ENCODE data around the gene ZNF846.

Gene ZNF846

GRCh38 chr19:9768175-9769112 is at the start of gene ZNF846:
ZNF846 (minus strand) TSS chr19:9768738; CDS start chr19:9764950, 3,788 bp downstream.
- peak within 1 kb of the TSS; percentile 82 to 94 for H3K9ac ChIP-seq (ENCODE audit: low read length in 2 of 2)
- no peaks in the 10 kb centered on the region for H3K9me3 ChIP-seq (ENCODE audit: control insufficient read depth in 2 of 2, low read length in 2 of 2)
- H3K4me1 ChIP-seq (ENCODE audit: control insufficient read depth, insufficient read depth, low read length): peaks cover 13% of the 10 kb centered on the region
- peak within 1 kb of the TSS; percentile 83 to 95 for H3K4me3 ChIP-seq (ENCODE audit: low read length in 2 of 2)
- peak within 1 kb of the TSS; percentile 95 for H3K27ac ChIP-seq (ENCODE audit: low read length)
- no peaks in the 10 kb centered on the region for H3K27me3 ChIP-seq (ENCODE audit: control insufficient read depth in 1 of 2, insufficient read depth in 2 of 2, low read length in 2 of 2)
- H3K36me3 ChIP-seq (ENCODE audit: control insufficient read depth in 2 of 2, insufficient read depth in 2 of 2, low read length in 2 of 2): peaks cover 0 to 4% of the 10 kb centered on the region in 2 donors

- Histone ChIP-seq H3K9ac (ENCODE audit: low read length in 2 of 2) (peak overlapping the region; percentile 91), H3K4me3 (ENCODE audit: low read length in 2 of 2) (peak overlapping the region; percentile 95 to 98), H3K9me3 (ENCODE audit: control insufficient read depth in 2 of 2, low read length in 2 of 2) (no peaks in the 10 kb centered on the region), H3K27me3 (ENCODE audit: control insufficient read depth in 1 of 2, insufficient read depth in 2 of 2, low read length in 2 of 2) (no peaks in the 10 kb centered on the region), H3K4me1 (ENCODE audit: control insufficient read depth, insufficient read depth, low read length) (peaks cover 19% of the 10 kb centered on the region), H3K27ac (ENCODE audit: low read length) (peak overlapping the region; percentile 94), H3K36me3 (ENCODE audit: control insufficient read depth in 2 of 2, insufficient read depth in 2 of 2, low read length in 2 of 2) (no peaks in the 10 kb centered on the region)
Observed at GRCh38 chr19:9818175-9818733, 49.7 kb upstream of the ZNF846 start.

GRCh38 chr19:9811139-9811538 is 42.6 kb upstream of the ZNF846 start:
- Histone ChIP-seq H3K4me1 (ENCODE audit: control insufficient read depth, insufficient read depth, low read length) (no peaks in the 10 kb centered on the region), H3K27me3 (ENCODE audit: control insufficient read depth in 1 of 2, insufficient read depth in 2 of 2, low read length in 2 of 2) (no peaks in the 10 kb centered on the region), H3K9ac (ENCODE audit: low read length in 2 of 2) (no peak overlapping the region), H3K9me3 (ENCODE audit: control insufficient read depth in 2 of 2, low read length in 2 of 2) (no peaks in the 10 kb centered on the region), H3K36me3 (ENCODE audit: control insufficient read depth in 2 of 2, insufficient read depth in 2 of 2, low read length in 2 of 2) (peaks cover 21 to 36% of the 10 kb centered on the region in 2 donors), H3K27ac (ENCODE audit: low read length) (no peak overlapping the region), H3K4me3 (ENCODE audit: low read length in 2 of 2) (no peak overlapping the region)

GRCh38 chr19:9808855-9809824 is 40.6 kb upstream of the ZNF846 start:
- H3K9me3 ChIP-seq (ENCODE audit: control insufficient read depth in 2 of 2, low read length in 2 of 2): no peaks in the 10 kb centered on the region
- no peak overlapping the region for H3K9ac ChIP-seq (ENCODE audit: low read length in 2 of 2)
- no peaks in the 10 kb centered on the region for H3K27me3 ChIP-seq (ENCODE audit: control insufficient read depth in 1 of 2, insufficient read depth in 2 of 2, low read length in 2 of 2)
- no peak overlapping the region for H3K4me3 ChIP-seq (ENCODE audit: low read length in 2 of 2)
- no peak overlapping the region for H3K27ac ChIP-seq (ENCODE audit: low read length)
- peaks cover 24 to 36% of the 10 kb centered on the region in 2 donors for H3K36me3 ChIP-seq (ENCODE audit: control insufficient read depth in 2 of 2, insufficient read depth in 2 of 2, low read length in 2 of 2)
- no peaks in the 10 kb centered on the region for H3K4me1 ChIP-seq (ENCODE audit: control insufficient read depth, insufficient read depth, low read length)

- no peaks in the 10 kb centered on the region for H3K9me3 ChIP-seq (ENCODE audit: control insufficient read depth in 2 of 2, low read length in 2 of 2)
- H3K4me3 ChIP-seq (ENCODE audit: low read length in 2 of 2): no peak overlapping the region
- peaks cover 24 to 36% of the 10 kb centered on the region in 2 donors for H3K36me3 ChIP-seq (ENCODE audit: control insufficient read depth in 2 of 2, insufficient read depth in 2 of 2, low read length in 2 of 2)
- H3K27ac ChIP-seq (ENCODE audit: low read length): no peak overlapping the region
- no peaks in the 10 kb centered on the region for H3K4me1 ChIP-seq (ENCODE audit: control insufficient read depth, insufficient read depth, low read length)
- H3K9ac ChIP-seq (ENCODE audit: low read length in 2 of 2): no peak overlapping the region
- H3K27me3 ChIP-seq (ENCODE audit: control insufficient read depth in 1 of 2, insufficient read depth in 2 of 2, low read length in 2 of 2): no peaks in the 10 kb centered on the region
Observed at GRCh38 chr19:9806803-9807202, 38.3 kb upstream of the ZNF846 start.

GRCh38 chr19:9801976-9802375 is 33.4 kb upstream of the ZNF846 start:
- H3K27me3 ChIP-seq (ENCODE audit: control insufficient read depth in 1 of 2, insufficient read depth in 2 of 2, low read length in 2 of 2): no peaks in the 10 kb centered on the region
- no peaks in the 10 kb centered on the region for H3K4me1 ChIP-seq (ENCODE audit: control insufficient read depth, insufficient read depth, low read length)
- peaks cover 3 to 10% of the 10 kb centered on the region in 2 donors for H3K36me3 ChIP-seq (ENCODE audit: control insufficient read depth in 2 of 2, insufficient read depth in 2 of 2, low read length in 2 of 2)
- no peak overlapping the region for H3K4me3 ChIP-seq (ENCODE audit: low read length in 2 of 2)
- H3K27ac ChIP-seq (ENCODE audit: low read length): no peak overlapping the region
- no peaks in the 10 kb centered on the region for H3K9me3 ChIP-seq (ENCODE audit: control insufficient read depth in 2 of 2, low read length in 2 of 2)
- H3K9ac ChIP-seq (ENCODE audit: low read length in 2 of 2): no peak overlapping the region

- Histone ChIP-seq H3K9me3 (ENCODE audit: control insufficient read depth in 2 of 2, low read length in 2 of 2) (no peaks in the 10 kb centered on the region), H3K9ac (ENCODE audit: low read length in 2 of 2) (no peak overlapping the region), H3K4me3 (ENCODE audit: low read length in 2 of 2) (no peak overlapping the region), H3K36me3 (ENCODE audit: control insufficient read depth in 2 of 2, insufficient read depth in 2 of 2, low read length in 2 of 2) (no peaks in the 10 kb centered on the region), H3K27ac (ENCODE audit: low read length) (no peak overlapping the region), H3K4me1 (ENCODE audit: control insufficient read depth, insufficient read depth, low read length) (peaks cover 3% of the 10 kb centered on the region), H3K27me3 (ENCODE audit: control insufficient read depth in 1 of 2, insufficient read depth in 2 of 2, low read length in 2 of 2) (no peaks in the 10 kb centered on the region)
Observed at GRCh38 chr19:9799162-9799561, 30.6 kb upstream of the ZNF846 start.

- H3K4me3 ChIP-seq (ENCODE audit: low read length in 2 of 2): no peak overlapping the region
- peaks cover 7% of the 10 kb centered on the region for H3K4me1 ChIP-seq (ENCODE audit: control insufficient read depth, insufficient read depth, low read length)
Observed at GRCh38 chr19:9797871-9798270, 29.3 kb upstream of the ZNF846 start.

GRCh38 chr19:9796113-9796773 is 27.7 kb upstream of the ZNF846 start:
- no peaks in the 10 kb centered on the region for H3K27me3 ChIP-seq (ENCODE audit: control insufficient read depth in 1 of 2, insufficient read depth in 2 of 2, low read length in 2 of 2)
- H3K27ac ChIP-seq (ENCODE audit: low read length): no peak overlapping the region
- no peak overlapping the region for H3K4me3 ChIP-seq (ENCODE audit: low read length in 2 of 2)
- peaks cover 11% of the 10 kb centered on the region for H3K4me1 ChIP-seq (ENCODE audit: control insufficient read depth, insufficient read depth, low read length)
- no peaks in the 10 kb centered on the region for H3K9me3 ChIP-seq (ENCODE audit: control insufficient read depth in 2 of 2, low read length in 2 of 2)
- H3K9ac ChIP-seq (ENCODE audit: low read length in 2 of 2): no peak overlapping the region
- no peaks in the 10 kb centered on the region for H3K36me3 ChIP-seq (ENCODE audit: control insufficient read depth in 2 of 2, insufficient read depth in 2 of 2, low read length in 2 of 2)

More at GRCh38 chr19:9797871-9798270, 29.3 kb upstream of the ZNF846 start:
- H3K27me3 ChIP-seq (ENCODE audit: control insufficient read depth in 1 of 2, insufficient read depth in 2 of 2, low read length in 2 of 2): no peaks in the 10 kb centered on the region
- no peak overlapping the region for H3K9ac ChIP-seq (ENCODE audit: low read length in 2 of 2)
- H3K9me3 ChIP-seq (ENCODE audit: control insufficient read depth in 2 of 2, low read length in 2 of 2): no peaks in the 10 kb centered on the region
- H3K27ac ChIP-seq (ENCODE audit: low read length): no peak overlapping the region
- H3K36me3 ChIP-seq (ENCODE audit: control insufficient read depth in 2 of 2, insufficient read depth in 2 of 2, low read length in 2 of 2): no peaks in the 10 kb centered on the region

GRCh38 chr19:9793071-9793591 is 24.6 kb upstream of the ZNF846 start:
- H3K4me1 ChIP-seq (ENCODE audit: control insufficient read depth, insufficient read depth, low read length): peaks cover 26% of the 10 kb centered on the region
- H3K27ac ChIP-seq (ENCODE audit: low read length): peak overlapping the region; percentile 96
- no peaks in the 10 kb centered on the region for H3K36me3 ChIP-seq (ENCODE audit: control insufficient read depth in 2 of 2, insufficient read depth in 2 of 2, low read length in 2 of 2)
- H3K27me3 ChIP-seq (ENCODE audit: control insufficient read depth in 1 of 2, insufficient read depth in 2 of 2, low read length in 2 of 2): no peaks in the 10 kb centered on the region
- no peaks in the 10 kb centered on the region for H3K9me3 ChIP-seq (ENCODE audit: control insufficient read depth in 2 of 2, low read length in 2 of 2)
- H3K9ac ChIP-seq (ENCODE audit: low read length in 2 of 2): peak overlapping the region; percentile 65 to 76
- peak overlapping the region; percentile 73 to 86 for H3K4me3 ChIP-seq (ENCODE audit: low read length in 2 of 2)
